ENCODE results near the gene OR2G3. TPM values are rescaled to one million over a fixed set of nuclear protein-coding genes. Genes with fewer than 3 reads are reported as not detected.

The OR2G3 gene
- total RNA-seq, 2 donors from 2014 or later = not detected

Other genes starting within 250 kb of the OR2G3 start
- gene NLRP3, start 189.4 kb upstream of the OR2G3 start, total RNA-seq = 1 to 10 TPM in 1 of 2 donors, under 1 TPM in 1; 0.71 to 2.0 TPM
- not detected for gene OR2B11, start 147.5 kb upstream of the OR2G3 start, total RNA-seq
- not detected for gene OR2C3, start 69.1 kb upstream of the OR2G3 start, total RNA-seq
- under 1 TPM in 1 of 2 donors, not detected in 1; 0.59 TPM for gene GCSAML, start 56.5 kb upstream of the OR2G3 start, total RNA-seq
- not detected for gene OR2G2, start 17.2 kb upstream of the OR2G3 start, total RNA-seq
- not detected for gene OR13G1, start 74.2 kb downstream of the OR2G3 start, total RNA-seq
- gene OR6F1, start 111.1 kb downstream of the OR2G3 start, total RNA-seq = not detected
- gene OR14K1, start 133.0 kb downstream of the OR2G3 start, total RNA-seq = not detected
- not detected for gene OR14A2, start 142.6 kb downstream of the OR2G3 start, total RNA-seq
- not detected for gene OR1C1, start 155.0 kb downstream of the OR2G3 start, total RNA-seq
- gene OR14A16, start 218.5 kb downstream of the OR2G3 start, total RNA-seq = not detected
- not detected for gene OR11L1, start 236.3 kb downstream of the OR2G3 start, total RNA-seq

Data from left cardiac atrium (tissue), 2 donors.